NT2/D1 (cell line): ENCODE data around the gene OTOG.

ENCODE experiments used
- DNase-seq: peaks from one replicate; pipeline ENCODE4 v3.0.0-alpha.2; 2011; ENCODE audit warnings: low read depth, low spot score
- H3K27me3 ChIP-seq: 2 replicates; pipeline ENCODE4 v1.6.0; 2011; ENCODE audit warnings: mild to moderate bottlenecking; ENCODE audit not compliant: insufficient read length, insufficient read depth
- H3K36me3 ChIP-seq: 2 replicates; pipeline ENCODE4 v1.6.1; 2011; ENCODE audit warnings: mild to moderate bottlenecking, low read length, mixed read lengths; ENCODE audit not compliant: insufficient read depth, insufficient read length
- H3K4me1 ChIP-seq: 2 replicates; pipeline ENCODE4 v1.5.1; 2011; ENCODE audit not compliant: insufficient read depth, insufficient read length
- H3K4me3 ChIP-seq: 2 replicates; pipeline ENCODE4 v1.5.1; 2011; ENCODE audit warnings: low read depth; ENCODE audit not compliant: insufficient read length
- H3K9ac ChIP-seq: 2 replicates; pipeline ENCODE4 v1.6.0; 2011; ENCODE audit warnings: low read depth; ENCODE audit not compliant: insufficient read length
- H3K9me3 ChIP-seq: 2 replicates; pipeline ENCODE4 v1.5.1; 2011; ENCODE audit warnings: mild to moderate bottlenecking, low read length; ENCODE audit not compliant: insufficient read depth
- SUZ12 ChIP-seq: IDR thresholded peaks from 2 replicates; pipeline ENCODE4 v1.6.1; 2011; ENCODE audit not compliant: insufficient read length, insufficient read depth; ENCODE audit errors: extremely low read depth
- YY1 ChIP-seq: IDR thresholded peaks from 2 replicates; pipeline ENCODE4 v1.6.1; 2011; ENCODE audit not compliant: insufficient read length, insufficient read depth
- ZNF274 ChIP-seq: IDR thresholded peaks from 2 replicates; pipeline ENCODE4 v1.6.1; 2011; ENCODE audit warnings: mild to moderate bottlenecking, low read depth, low read length

The OTOG gene

DNA sequence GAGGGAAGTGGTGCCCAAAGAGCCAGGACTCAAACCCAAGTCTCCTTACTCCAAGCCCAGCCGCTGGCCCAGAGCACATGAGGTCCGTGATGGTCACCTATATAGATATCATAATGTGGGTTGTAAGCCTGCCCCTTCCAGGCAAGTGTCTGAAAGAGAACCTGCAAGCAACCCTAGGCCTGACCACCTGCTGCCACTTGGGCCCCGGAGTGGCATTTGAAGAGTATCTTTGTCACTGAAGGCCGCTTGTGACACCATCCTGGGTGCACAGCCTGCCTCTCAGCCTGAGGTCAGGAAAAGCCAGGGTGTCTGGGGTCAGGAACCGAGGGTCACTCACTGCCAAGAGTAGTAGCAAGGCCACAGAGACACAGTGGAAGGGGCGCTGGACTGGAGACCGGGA is 32.4 kb downstream of the OTOG start:
- no peaks in the 10 kb centered on the region; the same call in 1 of the 2 replicates for H3K9me3 ChIP-seq
- H3K4me3 ChIP-seq, result no peak overlapping the region
- TF ChIP-seq SUZ12 (no peak), ZNF274 (no peak), YY1 (no peak)
- DNase-seq, result no peak
- H3K9ac ChIP-seq, result no peak overlapping the region
- no peaks in the 10 kb centered on the region for H3K27me3 ChIP-seq
- no peaks in the 10 kb centered on the region for H3K36me3 ChIP-seq
- H3K4me1 ChIP-seq, result peaks cover 9% of the 10 kb centered on the region

DNA sequence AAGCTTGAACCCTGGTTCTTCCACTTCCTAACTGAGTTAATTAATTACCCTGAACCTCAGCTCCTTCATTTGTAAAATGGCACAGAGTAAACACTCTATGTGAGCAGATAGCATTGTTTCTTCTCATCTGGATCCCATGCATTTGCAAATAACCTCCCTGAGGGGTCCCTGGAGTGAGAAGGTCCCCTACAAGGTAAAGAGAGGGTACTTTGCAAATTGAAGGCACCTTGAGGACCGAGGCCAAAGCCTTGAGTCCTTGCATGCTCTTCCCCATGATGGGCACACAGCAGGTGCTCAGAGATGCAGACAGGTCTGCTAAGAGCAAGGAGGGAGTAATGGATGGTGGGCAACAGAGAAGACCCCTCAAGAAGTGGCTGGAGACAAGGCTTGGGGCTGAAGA is 33.2 kb downstream of the OTOG start:
- Histone ChIP-seq H3K4me1 (peaks cover 7% of the 10 kb centered on the region), H3K9me3 (no peaks in the 10 kb centered on the region; the same call in 1 of the 2 replicates), H3K36me3 (no peaks in the 10 kb centered on the region), H3K4me3 (no peak overlapping the region), H3K27me3 (no peaks in the 10 kb centered on the region), H3K9ac (no peak overlapping the region)
- DNase-seq, result no peak
- TF ChIP-seq ZNF274, result no peak
- TF ChIP-seq YY1, result no peak
- no peak for TF ChIP-seq SUZ12

DNA sequence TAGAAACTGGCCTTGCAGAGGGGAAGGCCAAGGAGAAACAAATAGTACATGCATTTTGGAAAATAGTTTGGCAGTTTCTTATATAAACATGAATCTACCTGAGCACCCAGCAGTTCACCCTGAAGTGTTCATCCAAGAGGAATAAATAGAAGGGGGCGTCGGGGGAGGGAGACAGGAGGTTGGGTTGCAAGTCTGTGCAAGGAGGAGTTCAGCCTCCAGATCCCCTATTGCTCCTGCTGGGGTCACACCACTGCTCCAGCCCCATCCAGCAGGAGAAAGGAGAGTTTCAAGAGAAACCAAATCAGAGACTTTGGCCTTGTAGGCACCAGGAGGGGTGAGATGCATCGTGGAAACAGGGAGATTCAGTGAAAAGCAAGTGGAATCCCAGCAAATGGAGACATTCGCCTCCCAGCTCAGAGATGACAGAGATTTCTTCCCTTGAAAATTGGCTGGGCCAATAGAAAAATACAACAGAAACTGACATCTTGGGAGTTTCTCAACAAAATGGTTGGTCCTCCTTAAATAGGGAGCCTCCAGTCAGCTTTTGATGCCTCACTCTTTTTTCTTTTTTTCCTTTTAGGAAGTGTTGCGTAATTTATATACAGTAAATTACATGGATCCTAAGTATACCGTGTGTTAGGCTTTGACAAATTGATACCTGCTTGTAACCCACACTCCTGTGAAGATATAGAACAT is 34.1 kb downstream of the OTOG start:
- no peaks in the 10 kb centered on the region for H3K4me1 ChIP-seq
- H3K27me3 ChIP-seq, result no peaks in the 10 kb centered on the region
- H3K9ac ChIP-seq, result no peak overlapping the region
- H3K36me3 ChIP-seq, result no peaks in the 10 kb centered on the region
- no peak for DNase-seq
- H3K9me3 ChIP-seq, result no peaks in the 10 kb centered on the region; the same call in 1 of the 2 replicates
- TF ChIP-seq ZNF274, result no peak
- no peak for TF ChIP-seq SUZ12
- H3K4me3 ChIP-seq, result no peak overlapping the region

DNA sequence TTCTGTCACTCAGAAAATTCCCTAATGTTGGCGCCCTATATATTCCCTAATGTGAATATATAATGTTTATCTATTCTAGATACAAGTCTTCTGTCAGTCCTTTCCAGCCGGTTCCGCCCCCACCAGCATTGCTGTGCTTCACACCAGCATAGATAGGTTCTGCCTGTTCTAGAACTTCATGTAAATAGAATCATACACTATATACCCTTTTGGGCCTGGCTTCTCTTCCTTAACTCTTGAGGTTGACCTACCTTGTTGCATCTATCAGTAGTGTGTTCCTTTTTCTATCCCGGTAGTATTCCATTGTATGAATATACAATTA is 34.6 kb downstream of the OTOG start:
- no peak for TF ChIP-seq YY1
- no peak for TF ChIP-seq SUZ12
- no peak for TF ChIP-seq ZNF274
- H3K36me3 ChIP-seq, result no peaks in the 10 kb centered on the region
- no peaks in the 10 kb centered on the region for H3K27me3 ChIP-seq
- H3K9ac ChIP-seq, result no peak overlapping the region
- H3K4me1 ChIP-seq, result no peaks in the 10 kb centered on the region
- no peaks in the 10 kb centered on the region; the same call in 1 of the 2 replicates for H3K9me3 ChIP-seq
- DNase-seq, result no peak
- no peak overlapping the region for H3K4me3 ChIP-seq

DNA sequence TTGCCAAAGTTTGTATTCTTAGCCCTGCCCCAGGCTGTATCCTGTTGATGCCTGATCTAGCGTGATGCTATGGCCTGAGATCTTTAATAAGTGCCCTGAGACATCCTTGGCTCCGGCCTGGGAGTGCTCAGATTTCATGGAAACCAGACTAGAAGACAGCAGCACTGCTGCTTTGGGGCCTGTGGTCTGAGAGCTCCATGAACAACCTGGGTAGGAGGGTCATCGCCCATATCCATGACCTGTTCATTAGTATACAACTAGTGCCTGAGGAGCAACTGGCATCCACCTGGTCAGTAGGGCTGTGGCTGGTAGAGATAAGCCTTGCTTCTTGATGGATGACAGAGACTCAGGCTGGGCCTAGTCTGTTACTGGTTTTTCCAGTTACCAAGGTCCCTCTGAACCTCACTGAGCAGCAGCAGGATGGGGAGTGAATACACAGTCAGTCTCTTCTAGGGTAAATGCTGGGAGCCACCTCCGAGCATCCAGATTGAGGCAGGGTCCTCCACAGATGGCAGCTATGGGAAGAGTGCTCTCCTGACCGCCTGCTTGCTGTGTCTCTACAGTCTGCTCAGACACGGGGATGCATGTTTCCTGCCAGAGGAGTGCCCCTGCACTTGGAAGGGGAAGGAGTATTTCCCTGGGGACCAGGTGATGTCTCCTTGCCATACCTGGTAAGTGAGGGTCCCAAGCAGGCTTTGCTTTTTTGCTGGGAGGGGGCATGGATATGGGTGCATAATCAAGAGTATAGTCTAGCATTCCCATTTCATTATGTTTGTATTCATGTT is 39.0 kb downstream of the OTOG start:
- Histone ChIP-seq H3K4me3 (no peak overlapping the region), H3K27me3 (peaks cover 23% of the 10 kb centered on the region), H3K9me3 (no peaks in the 10 kb centered on the region; the same call in 1 of the 2 replicates), H3K9ac (no peak overlapping the region), H3K36me3 (no peaks in the 10 kb centered on the region), H3K4me1 (no peaks in the 10 kb centered on the region)
- DNase-seq, result no peak
- no peak for TF ChIP-seq SUZ12
- TF ChIP-seq YY1, result no peak
- TF ChIP-seq ZNF274, result no peak

DNA sequence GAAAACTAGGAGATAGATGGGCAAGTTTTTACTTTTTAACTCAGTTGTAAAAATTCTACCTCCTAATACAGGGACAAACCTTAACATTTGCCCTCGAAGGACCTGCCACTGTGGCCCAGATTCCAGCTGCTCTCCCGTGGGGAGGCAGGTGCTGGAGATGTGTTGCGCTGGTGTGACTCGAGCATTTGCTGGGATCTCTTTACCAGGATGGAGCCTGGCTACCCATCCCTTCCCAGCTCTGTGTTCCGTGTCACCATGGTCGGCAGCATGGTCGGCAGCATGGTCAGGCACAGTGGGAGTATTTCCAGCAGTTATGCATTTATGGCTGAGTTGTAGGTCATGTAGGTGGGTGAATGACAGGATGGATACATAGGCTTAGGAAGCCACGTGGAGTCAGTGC is 41.1 kb downstream of the OTOG start:
- DNase-seq, result no peak
- Histone ChIP-seq H3K27me3 (peaks cover 23% of the 10 kb centered on the region), H3K4me1 (no peaks in the 10 kb centered on the region), H3K9ac (no peak overlapping the region), H3K9me3 (peaks cover 3% of the 10 kb centered on the region; the same call in 1 of the 2 replicates), H3K4me3 (no peak overlapping the region), H3K36me3 (no peaks in the 10 kb centered on the region)
- TF ChIP-seq YY1 (no peak), ZNF274 (no peak), SUZ12 (no peak)

DNA sequence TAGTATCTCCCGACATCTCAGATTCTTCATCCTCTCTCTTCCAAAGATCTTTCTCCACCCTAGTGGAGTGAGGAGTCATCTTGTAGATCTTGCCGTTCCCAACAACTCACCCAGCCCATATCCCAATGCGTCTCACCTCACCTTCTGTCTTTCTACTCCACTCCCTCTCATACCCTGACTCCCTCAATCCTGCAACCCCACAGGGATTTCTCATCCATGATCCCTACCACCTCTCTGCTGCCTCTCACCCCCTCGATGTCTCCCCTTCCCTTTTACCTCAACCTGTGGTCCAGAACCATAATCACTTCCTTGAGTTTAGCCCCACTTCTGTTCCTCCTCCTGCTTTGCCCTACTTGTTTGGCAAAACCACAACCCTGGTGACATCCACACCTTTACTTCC is 41.7 kb downstream of the OTOG start:
- Histone ChIP-seq H3K4me1 (no peaks in the 10 kb centered on the region), H3K4me3 (no peak overlapping the region), H3K9ac (no peak overlapping the region), H3K9me3 (peaks cover 8% of the 10 kb centered on the region; the same call in 1 of the 2 replicates), H3K27me3 (peaks cover 23% of the 10 kb centered on the region), H3K36me3 (no peaks in the 10 kb centered on the region)
- no peak for DNase-seq
- TF ChIP-seq YY1 (no peak), SUZ12 (no peak), ZNF274 (no peak)
